ENCODE results near the gene GPR150.
A peak's percentile ranks its signal among the peaks of the same experiment; 100 is the strongest.

GPR150 gene

DNA sequence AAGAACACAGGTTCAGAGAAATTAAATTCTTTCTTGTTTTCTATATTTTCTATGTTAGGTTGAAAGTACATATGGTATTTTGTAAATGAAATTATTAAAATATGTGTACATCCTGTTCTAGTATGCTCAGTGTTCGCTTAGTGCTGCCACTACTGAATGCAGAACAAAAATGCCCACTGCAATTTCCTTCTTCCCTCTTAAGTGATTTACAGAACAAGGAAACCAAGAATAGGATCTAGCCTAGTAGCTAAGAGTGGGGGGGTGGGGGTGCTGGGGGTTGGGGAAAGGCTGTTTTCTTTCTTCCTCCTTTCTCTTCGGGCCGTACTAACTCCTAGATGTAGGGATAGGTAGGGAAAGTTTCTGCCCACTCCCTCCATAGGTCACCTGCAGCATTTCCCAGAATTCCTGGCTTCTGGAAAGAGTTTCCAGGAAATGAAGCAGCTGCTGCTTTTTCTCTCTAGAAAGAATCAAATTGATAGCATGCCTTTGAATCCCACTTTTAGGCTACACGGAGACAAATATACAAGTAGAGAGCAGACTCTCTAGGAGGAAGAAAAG, 47.3 kb downstream of the GPR150 start:
- TF ChIP-seq TAF1 (IDR thresholded peaks at IDR 0.05; ENCODE audit: borderline replicate concordance, insufficient read depth, low read length) (no peak), FOXP2 (optimal IDR thresholded peaks at IDR 0.05; ENCODE audit: borderline replicate concordance, extremely low read depth, extremely low read length, insufficient read depth) (no peak), REST (IDR thresholded peaks at IDR 0.05; ENCODE audit: insufficient read depth in 1 of 2, low read depth in 2 of 2, low read length in 2 of 2) (no peak), POLR2AphosphoS5 (IDR thresholded peaks at IDR 0.05; ENCODE audit: low read depth, low read length) (no peak), SIN3A (IDR thresholded peaks at IDR 0.05; ENCODE audit: borderline replicate concordance, insufficient read depth, low read length) (no peak)

DNA sequence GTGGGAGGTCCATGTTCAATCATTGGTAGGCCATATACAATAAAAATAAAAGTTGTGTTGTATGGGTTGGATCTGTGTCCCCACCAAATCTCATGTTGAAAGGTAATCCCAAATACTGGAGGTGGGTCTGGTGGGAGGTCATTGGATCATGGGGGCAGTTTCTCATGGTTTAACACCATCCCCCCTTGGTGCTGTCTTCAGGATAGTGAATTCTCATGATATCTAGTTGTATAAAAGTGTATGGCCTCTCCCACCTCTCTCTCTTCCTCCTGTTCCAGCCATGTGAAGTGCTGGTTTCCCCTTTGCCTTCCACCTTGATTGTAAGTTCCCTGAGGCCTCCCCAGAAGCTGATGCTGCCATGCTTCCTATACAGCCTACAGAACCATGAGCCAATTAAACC, 47.8 kb downstream of the GPR150 start:
- TF ChIP-seq FOXP2 (optimal IDR thresholded peaks at IDR 0.05; ENCODE audit: borderline replicate concordance, extremely low read depth, extremely low read length, insufficient read depth) (no peak), SIN3A (IDR thresholded peaks at IDR 0.05; ENCODE audit: borderline replicate concordance, insufficient read depth, low read length) (no peak), POLR2AphosphoS5 (IDR thresholded peaks at IDR 0.05; ENCODE audit: low read depth, low read length) (no peak), REST (IDR thresholded peaks at IDR 0.05; ENCODE audit: insufficient read depth in 1 of 2, low read depth in 2 of 2, low read length in 2 of 2) (no peak), TAF1 (IDR thresholded peaks at IDR 0.05; ENCODE audit: borderline replicate concordance, insufficient read depth, low read length) (no peak)

DNA sequence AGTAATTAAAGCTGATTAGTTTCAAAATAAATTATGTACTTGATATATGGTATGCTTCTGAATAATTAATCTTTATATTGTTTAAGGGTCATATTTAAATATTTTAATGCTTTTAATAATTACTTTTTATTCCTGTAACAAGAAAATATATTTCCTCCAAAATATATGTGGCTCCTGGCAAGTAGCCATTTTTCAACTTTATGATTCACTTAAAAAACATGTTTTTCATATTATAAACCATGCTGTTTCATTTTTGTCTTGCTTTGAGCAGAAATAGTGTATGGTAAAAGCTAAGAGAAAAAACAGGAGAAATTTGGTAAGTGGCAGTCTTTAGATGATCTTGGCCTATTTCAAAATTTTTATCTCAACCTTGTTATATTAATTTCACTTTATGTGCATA, 48.3 kb downstream of the GPR150 start:
- no peak for TF ChIP-seq POLR2AphosphoS5 (IDR thresholded peaks at IDR 0.05; ENCODE audit: low read depth, low read length)
- TF ChIP-seq REST (IDR thresholded peaks at IDR 0.05; ENCODE audit: insufficient read depth in 1 of 2, low read depth in 2 of 2, low read length in 2 of 2), result no peak
- TF ChIP-seq SIN3A (IDR thresholded peaks at IDR 0.05; ENCODE audit: borderline replicate concordance, insufficient read depth, low read length), result no peak
- no peak for TF ChIP-seq TAF1 (IDR thresholded peaks at IDR 0.05; ENCODE audit: borderline replicate concordance, insufficient read depth, low read length)
- TF ChIP-seq FOXP2 (optimal IDR thresholded peaks at IDR 0.05; ENCODE audit: borderline replicate concordance, extremely low read depth, extremely low read length, insufficient read depth), result no peak

DNA sequence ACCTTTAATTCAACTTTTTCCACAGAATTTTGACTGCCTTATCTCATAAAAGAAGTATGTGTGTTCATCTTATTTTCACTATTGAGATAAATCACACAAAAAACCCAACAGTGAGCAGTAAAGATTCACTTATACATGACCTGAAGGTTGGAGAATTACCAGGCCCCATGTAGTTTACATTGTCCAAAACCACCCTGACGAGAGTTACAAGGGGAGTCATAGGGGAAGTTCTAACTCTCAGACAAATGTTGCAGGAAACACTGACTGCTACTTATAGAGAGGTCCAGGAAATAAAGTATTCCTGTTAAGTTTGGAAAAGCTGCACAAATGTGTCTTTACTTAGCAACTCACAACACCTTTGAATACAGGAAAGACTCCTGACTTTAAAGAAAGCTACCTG, 48.8 kb downstream of the GPR150 start:
- TF ChIP-seq SIN3A (IDR thresholded peaks at IDR 0.05; ENCODE audit: borderline replicate concordance, insufficient read depth, low read length) (no peak), REST (IDR thresholded peaks at IDR 0.05; ENCODE audit: insufficient read depth in 1 of 2, low read depth in 2 of 2, low read length in 2 of 2) (no peak)

- TF ChIP-seq SIN3A (IDR thresholded peaks at IDR 0.05; ENCODE audit: borderline replicate concordance, insufficient read depth, low read length) (peak; percentile 36; the same call in 1 of the 2 replicates), FOXP2 (optimal IDR thresholded peaks at IDR 0.05; ENCODE audit: borderline replicate concordance, extremely low read depth, extremely low read length, insufficient read depth) (no peak), REST (IDR thresholded peaks at IDR 0.05; ENCODE audit: insufficient read depth in 1 of 2, low read depth in 2 of 2, low read length in 2 of 2) (peak in 1 of 2 experiments; percentile 15; a peak in 1 of 4 replicates), TAF1 (IDR thresholded peaks at IDR 0.05; ENCODE audit: borderline replicate concordance, insufficient read depth, low read length) (no peak), POLR2AphosphoS5 (IDR thresholded peaks at IDR 0.05; ENCODE audit: low read depth, low read length) (no peak)
Measured at GRCh38 chr5:95669540-95669939, 49.7 kb downstream of the GPR150 start.

All from PFSK-1 (cell line).